Smooth muscle cell (in vitro differentiated cells): Measurements from ENCODE around the gene ENPEP. TPM values are rescaled to one million over a fixed set of nuclear protein-coding genes. Genes with fewer than 3 reads are reported as not detected.
A peak's percentile ranks its signal among the peaks of the same experiment; 100 is the strongest.

Experiments used
- DNase-seq: peaks from one replicate; lab custom pipeline; 2025; ENCODE audit not compliant: unreplicated experiment; lab: John Stamatoyannopoulos, UW
- H2AFZ ChIP-seq: fragments of 200-600 bp; sonication (generic); 2 replicates; pipeline ENCODE4 v1.6.0; 2016; ENCODE audit warnings: antibody characterized with exemption, low read depth, mild to moderate bottlenecking
- H3F3A ChIP-seq: fragments of 200-600 bp; sonication (generic); 2 replicates; pipeline ENCODE4 v1.6.0; 2017; ENCODE audit warnings: antibody characterized with exemption, low read depth
- H3K27ac ChIP-seq: fragments of 200-600 bp; sonication (generic); 2 replicates; pipeline ENCODE4 v1.5.1; 2016; ENCODE audit warnings: low read depth, mild to moderate bottlenecking
- H3K27me3 ChIP-seq: fragments of 200-600 bp; sonication (generic); 2 replicates; pipeline ENCODE4 v1.6.1; 2016; ENCODE audit warnings: low read depth, mild to moderate bottlenecking
- H3K36me3 ChIP-seq: fragments of 200-600 bp; sonication (generic); 2 replicates; pipeline ENCODE4 v1.5.1; 2016; ENCODE audit warnings: low read depth
- H3K4me1 ChIP-seq: fragments of 200-600 bp; sonication (generic); 2 replicates; pipeline ENCODE4 v1.5.1; 2016; ENCODE audit warnings: low read depth
- H3K4me2 ChIP-seq: fragments of 200-600 bp; sonication (generic); 2 replicates; pipeline ENCODE4 v1.6.0; 2016; ENCODE audit warnings: mild to moderate bottlenecking
- H3K4me3 ChIP-seq: fragments of 200-600 bp; sonication (generic); 2 replicates; pipeline ENCODE4 v1.5.1; 2016; ENCODE audit warnings: mild to moderate bottlenecking
- H3K79me2 ChIP-seq: fragments of 200-600 bp; sonication (generic); 2 replicates; pipeline ENCODE4 v1.6.0; 2016; ENCODE audit warnings: low read depth, mild to moderate bottlenecking
- H3K9ac ChIP-seq: fragments of 200-600 bp; sonication (generic); 2 replicates; pipeline ENCODE4 v1.6.0; 2016; ENCODE audit warnings: low read depth
- H3K9me3 ChIP-seq: fragments of 200-600 bp; sonication (generic); replicated peaks from 2 replicates; pipeline ENCODE4 v1.5.1; 2016; ENCODE audit warnings: low read depth
- H4K20me1 ChIP-seq: fragments of 200-600 bp; sonication (generic); 2 replicates; pipeline ENCODE4 v1.6.0; 2016; ENCODE audit warnings: low read depth
- CTCF ChIP-seq: fragments of 200-600 bp; sonication (generic); IDR thresholded peaks from 2 replicates; pipeline ENCODE4 v1.5.1; 2017; ENCODE audit warnings: borderline replicate concordance, mild to moderate bottlenecking, antibody characterized with exemption; ENCODE audit not compliant: insufficient read depth, poor library complexity, severe bottlenecking
- WGBS: methylation state at CpG from one replicate; pipeline ENCODE4 v1.1.7; 2016; ENCODE audit warnings: low lambda C conversion rate; 5-methylcytosine and 5-hydroxymethylcytosine counted together
- polyA plus RNA-seq: library from polyadenylated mRNA; unstranded; fragments of >200 nt; fragmentation: Nextera tagmentation; extraction: Ambion mirVana; gene quantifications from 2 replicates; pipeline ENCODE4 v1.2.1, GENCODE V29; 2016
- total RNA-seq: library from RNA; depleted of rRNA; stranded (reverse); fragments of >200 nt; gene quantifications from 2 replicates; pipeline ENCODE4 v1.2.3, GENCODE V29; 2014

Gene ENPEP
- total and polyA plus RNA-seq, 2 experiments from 2014 or later: 3.8 to 6.5 TPM

- TF ChIP-seq CTCF: peak; percentile 81
- Histone ChIP-seq H3K27ac (no peak overlapping the region), H4K20me1 (no peaks in the 10 kb centered on the region), H3K4me2 (no peak overlapping the region), H3K4me3 (no peak overlapping the region), H3K79me2 (no peaks in the 10 kb centered on the region), H2AFZ (no peak overlapping the region), H3F3A (no peaks in the 10 kb centered on the region), H3K27me3 (no peaks in the 10 kb centered on the region), H3K9ac (no peak overlapping the region), H3K9me3 (no peaks in the 10 kb centered on the region), H3K4me1 (no peaks in the 10 kb centered on the region), H3K36me3 (no peaks in the 10 kb centered on the region)
- WGBS: 47% methylated on average over 4 of the region's 4 CpGs
- DNase-seq: no peak
These were observed 35.1 kb downstream of the ENPEP start for GRCh38 chr4:110510955-110511544.

GRCh38 chr4:110512901-110513300, 36.9 kb downstream of the ENPEP start:
- Histone ChIP-seq H3F3A (no peaks in the 10 kb centered on the region), H4K20me1 (no peaks in the 10 kb centered on the region), H3K27ac (no peak overlapping the region), H3K9ac (no peak overlapping the region), H3K4me1 (no peaks in the 10 kb centered on the region), H3K79me2 (no peaks in the 10 kb centered on the region), H3K4me2 (no peak overlapping the region), H3K4me3 (no peak overlapping the region), H3K36me3 (no peaks in the 10 kb centered on the region), H3K9me3 (no peaks in the 10 kb centered on the region), H2AFZ (no peak overlapping the region), H3K27me3 (no peaks in the 10 kb centered on the region)
- DNase-seq: no peak
- TF ChIP-seq CTCF: no peak
- WGBS: 91% methylated on average over 3 of the region's 3 CpGs

- Histone ChIP-seq H3K27ac (no peak overlapping the region), H3K27me3 (no peaks in the 10 kb centered on the region), H4K20me1 (no peaks in the 10 kb centered on the region), H3K4me3 (no peak overlapping the region), H2AFZ (no peak overlapping the region), H3K9ac (no peak overlapping the region), H3K36me3 (no peaks in the 10 kb centered on the region), H3K4me1 (no peaks in the 10 kb centered on the region), H3K4me2 (no peak overlapping the region), H3K9me3 (no peaks in the 10 kb centered on the region), H3F3A (no peaks in the 10 kb centered on the region), H3K79me2 (no peaks in the 10 kb centered on the region)
- TF ChIP-seq CTCF: peak; percentile 66
- no peak for DNase-seq
These were observed 39.0 kb downstream of the ENPEP start for GRCh38 chr4:110514889-110515479.

GRCh38 chr4:110515676-110516075, 39.7 kb downstream of the ENPEP start:
- no peak overlapping the region for H3K9ac ChIP-seq
- no peak overlapping the region for H2AFZ ChIP-seq
- no peak for DNase-seq
- no peak overlapping the region for H3K4me2 ChIP-seq
- H4K20me1 ChIP-seq: no peaks in the 10 kb centered on the region
- no peak overlapping the region for H3K4me3 ChIP-seq
- no peaks in the 10 kb centered on the region for H3K79me2 ChIP-seq
- no peaks in the 10 kb centered on the region for H3K36me3 ChIP-seq
- no peaks in the 10 kb centered on the region for H3K27me3 ChIP-seq
- no peak for TF ChIP-seq CTCF
- no peaks in the 10 kb centered on the region for H3F3A ChIP-seq
- 91% methylated on average over 5 of the region's 5 CpGs for WGBS
- no peaks in the 10 kb centered on the region for H3K4me1 ChIP-seq
- no peak overlapping the region for H3K27ac ChIP-seq
- no peaks in the 10 kb centered on the region for H3K9me3 ChIP-seq
